LNCaP clone FGC (cell line): Measurements from ENCODE around the gene SBF2.

Experiments used
- DNase-seq: peaks from one replicate; pipeline ENCODE4 v3.0.0-alpha.2; 2011; ENCODE audit warnings: low read depth
- H3K4me3 ChIP-seq: 2 replicates; pipeline ENCODE4 v1.5.1; 2011; ENCODE audit warnings: mild to moderate bottlenecking, low read depth, low read length, control low read depth
- TF ChIP-seq, protein P1 (sequence below): IDR thresholded peaks from 2 replicates; pipeline ENCODE4 v1.5.1; 2012; ENCODE audit warnings: mild to moderate bottlenecking; ENCODE audit not compliant: control insufficient read depth, insufficient read depth; ENCODE audit errors: extremely low read depth

SBF2 gene

DNA sequence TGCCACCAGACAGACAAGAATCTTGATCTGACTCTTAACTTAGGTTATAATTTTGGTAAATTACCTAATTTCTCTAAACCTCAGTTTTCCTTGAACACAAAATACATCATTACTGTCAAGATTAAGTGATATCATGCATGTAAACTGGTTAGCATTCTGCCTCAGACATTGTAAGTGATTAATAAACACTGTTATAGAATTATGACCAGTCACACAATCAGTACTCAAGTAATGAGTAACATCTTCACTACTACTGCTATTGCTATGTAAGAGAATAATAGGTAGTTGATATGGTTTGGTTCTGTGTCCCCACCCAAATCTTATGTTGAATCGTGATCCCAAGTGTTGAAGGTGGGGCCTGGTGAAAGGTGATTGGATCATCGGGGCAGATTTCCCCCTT is 218.9 kb downstream of the SBF2 start:
- no peak overlapping the region for H3K4me3 ChIP-seq
- DNase-seq, result no peak
- TF ChIP-seq, protein P1, sequence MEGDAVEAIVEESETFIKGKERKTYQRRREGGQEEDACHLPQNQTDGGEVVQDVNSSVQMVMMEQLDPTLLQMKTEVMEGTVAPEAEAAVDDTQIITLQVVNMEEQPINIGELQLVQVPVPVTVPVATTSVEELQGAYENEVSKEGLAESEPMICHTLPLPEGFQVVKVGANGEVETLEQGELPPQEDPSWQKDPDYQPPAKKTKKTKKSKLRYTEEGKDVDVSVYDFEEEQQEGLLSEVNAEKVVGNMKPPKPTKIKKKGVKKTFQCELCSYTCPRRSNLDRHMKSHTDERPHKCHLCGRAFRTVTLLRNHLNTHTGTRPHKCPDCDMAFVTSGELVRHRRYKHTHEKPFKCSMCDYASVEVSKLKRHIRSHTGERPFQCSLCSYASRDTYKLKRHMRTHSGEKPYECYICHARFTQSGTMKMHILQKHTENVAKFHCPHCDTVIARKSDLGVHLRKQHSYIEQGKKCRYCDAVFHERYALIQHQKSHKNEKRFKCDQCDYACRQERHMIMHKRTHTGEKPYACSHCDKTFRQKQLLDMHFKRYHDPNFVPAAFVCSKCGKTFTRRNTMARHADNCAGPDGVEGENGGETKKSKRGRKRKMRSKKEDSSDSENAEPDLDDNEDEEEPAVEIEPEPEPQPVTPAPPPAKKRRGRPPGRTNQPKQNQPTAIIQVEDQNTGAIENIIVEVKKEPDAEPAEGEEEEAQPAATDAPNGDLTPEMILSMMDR, result no peak

DNA sequence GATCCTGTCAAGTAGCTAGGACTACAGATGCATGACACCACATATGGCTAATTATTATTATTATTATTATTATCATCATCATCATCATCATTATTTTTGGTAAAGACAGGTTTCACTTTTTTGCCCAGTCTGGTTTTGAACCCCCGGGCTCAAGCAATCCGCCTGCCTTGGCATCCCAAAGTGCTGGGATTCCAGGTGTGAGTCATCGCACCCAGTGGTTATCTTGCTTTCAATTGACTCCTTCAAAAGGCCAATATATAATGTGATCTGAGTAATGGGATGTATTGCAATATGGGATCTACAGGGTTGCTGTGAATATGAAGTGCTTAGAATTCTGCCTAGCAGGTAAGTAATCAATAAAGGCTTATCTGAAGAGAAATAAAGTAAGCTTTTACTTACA is 221.2 kb downstream of the SBF2 start:
- DNase-seq, result no peak
- TF ChIP-seq, protein P1, result no peak
- no peak overlapping the region for H3K4me3 ChIP-seq

DNA sequence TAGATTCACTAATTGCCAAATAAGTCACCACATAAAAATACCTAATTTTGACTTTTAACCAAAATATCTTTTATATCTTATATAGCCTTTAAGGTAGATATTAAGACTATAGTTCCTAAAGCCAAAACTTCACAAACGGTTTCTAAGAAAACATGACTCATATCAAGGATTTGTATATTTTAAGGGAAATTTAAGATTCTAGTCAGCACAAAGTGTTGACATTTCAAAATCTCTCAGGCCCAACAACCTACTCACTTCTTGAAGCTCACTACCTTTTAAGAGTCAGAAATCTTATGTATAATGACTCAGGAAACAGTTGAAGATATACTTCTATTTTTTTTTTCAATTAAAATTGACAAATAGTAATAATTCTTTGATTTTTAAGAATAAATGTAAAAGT is 221.9 kb downstream of the SBF2 start:
- TF ChIP-seq, protein P1, result no peak
- H3K4me3 ChIP-seq, result no peak overlapping the region
- no peak for DNase-seq

- H3K4me3 ChIP-seq, result no peak overlapping the region
- TF ChIP-seq, protein P1, result no peak
- no peak for DNase-seq
Observed at GRCh38 chr11:10067629-10068300, 226.3 kb downstream of the SBF2 start.

- no peak overlapping the region for H3K4me3 ChIP-seq
- peak; percentile 85 for DNase-seq
- TF ChIP-seq, protein P1, result no peak
Observed at GRCh38 chr11:10066441-10066840, 227.6 kb downstream of the SBF2 start.

GRCh38 chr11:10064828-10065227 is 229.2 kb downstream of the SBF2 start:
- no peak for DNase-seq
- TF ChIP-seq, protein P1, result no peak
- no peak overlapping the region for H3K4me3 ChIP-seq

- no peak overlapping the region for H3K4me3 ChIP-seq
- no peak for DNase-seq
- TF ChIP-seq, protein P1, result no peak
Observed at GRCh38 chr11:10058356-10058755, 235.7 kb downstream of the SBF2 start.
